B cell (primary cell): Measurements from ENCODE around the gene AGXT. TPM values are rescaled to one million over a fixed set of nuclear protein-coding genes. Genes with fewer than 3 reads are reported as not detected.

Source experiments
- ATAC-seq: fragments of 200-7000 bp; cut with Tn5 transposase; one replicate; pipeline ENCODE4 v1.10.0; 2021; ENCODE audit warnings: low read depth, mild to moderate bottlenecking, moderate number of reproducible peaks, moderate library complexity
- CTCF ChIA-PET: fragments of 350-600 bp; sonication (Branson Sonifier 250); formaldehyde crosslinking; loops from one replicate; lab custom pipeline; 2021; ENCODE audit warnings: antibody characterized with exemption, inconsistent platforms; lab: Charles Lee
- POLR2A ChIA-PET: fragments of 350-600 bp; sonication (Branson Sonifier 250); formaldehyde crosslinking; loops from one replicate; lab custom pipeline; 2021; ENCODE audit warnings: antibody characterized with exemption; lab: Charles Lee
- DNase-seq: peaks from one replicate; pipeline ENCODE4 v3.0.0; 2013
- H2AFZ ChIP-seq: 2 replicates; pipeline ENCODE4 v1.6.1; 2012; ENCODE audit warnings: mild to moderate bottlenecking, low read depth, low read length; ENCODE audit not compliant: insufficient read depth, poor library complexity, severe bottlenecking
- H3K27ac ChIP-seq, 2 donors: 1 replicate in 1 of 2; 2 replicates in 1 of 2; pipeline ENCODE4 v1.5.1; 2012 to 2013; ENCODE audit warnings: low read length in 2 of 2, mild to moderate bottlenecking in 2 of 2, moderate library complexity in 1 of 2
- H3K27me3 ChIP-seq, 4 experiments: fragments of 200-600 bp in 1 of 4; sonication (generic) in 1 of 4; replicated peaks in 1 of 4; 1 replicate in 2 of 4; 2 replicates in 2 of 4; pipeline versions ENCODE4 v1.6.1 to v1.7.0; 2013 to 2016; ENCODE audit warnings: low read length in 3 of 4, mild to moderate bottlenecking in 2 of 4, mixed read lengths in 1 of 4, moderate library complexity in 1 of 4; ENCODE audit not compliant: insufficient read depth in 4 of 4, control insufficient read depth in 3 of 4; ENCODE audit errors: control extremely low read depth in 1 of 4
- H3K36me3 ChIP-seq, 2 experiments: replicated peaks in 1 of 2; 1 replicate in 1 of 2; 2 replicates in 1 of 2; pipeline versions ENCODE4 v1.6.1 to v1.7.1; 2013; ENCODE audit warnings: low read length in 1 of 2; ENCODE audit not compliant: insufficient read depth in 2 of 2, control insufficient read depth in 1 of 2; ENCODE audit errors: control extremely low read depth in 1 of 2, extremely low read depth in 1 of 2
- H3K4me1 ChIP-seq, 2 donors: fragments of 200-600 bp in 1 of 2; sonication (generic) in 1 of 2; 1 replicate in 1 of 2; 2 replicates in 1 of 2; pipeline versions ENCODE4 v1.5.1 to v1.6.1; 2013 to 2017; ENCODE audit warnings: low read length in 2 of 2; ENCODE audit not compliant: control insufficient read depth in 2 of 2, insufficient read depth in 2 of 2
- H3K4me2 ChIP-seq: replicated peaks from 2 replicates; pipeline ENCODE3; 2012; ENCODE audit warnings: mild to moderate bottlenecking, low read depth, low read length; ENCODE audit not compliant: poor library complexity, severe bottlenecking
- H3K4me3 ChIP-seq, 5 experiments: fragments of 200-600 bp in 1 of 5; sonication (generic) in 1 of 5; 1 replicate in 3 of 5; 2 replicates in 2 of 5; pipeline versions ENCODE4 v1.5.1 to v1.7.0; 2011 to 2016; ENCODE audit warnings: low read length in 4 of 5, mild to moderate bottlenecking in 4 of 5, low read depth in 2 of 5, control low read depth in 1 of 5, moderate library complexity in 1 of 5; ENCODE audit not compliant: insufficient read depth in 1 of 5; ENCODE audit errors: control extremely low read depth in 1 of 5, extremely low read depth in 1 of 5
- H3K79me2 ChIP-seq: fragments of 200-600 bp; sonication (generic); one replicate; pipeline ENCODE4 v1.6.0; 2016; ENCODE audit warnings: low read length; ENCODE audit not compliant: control insufficient read depth, insufficient read depth
- H3K9ac ChIP-seq: fragments of 200-600 bp; sonication (generic); 2 replicates; pipeline ENCODE4 v1.6.1; 2017; ENCODE audit warnings: mild to moderate bottlenecking, low read length, moderate library complexity
- H3K9me3 ChIP-seq, 3 donors: one replicate each; pipeline versions ENCODE4 v1.6.1 to v1.7.1; 2013; ENCODE audit warnings: low read length in 2 of 3; ENCODE audit not compliant: control insufficient read depth in 2 of 3, insufficient read depth in 1 of 3; ENCODE audit errors: control extremely low read depth in 1 of 3
- H4K20me1 ChIP-seq: 2 replicates; pipeline ENCODE4 v1.6.0; 2012; ENCODE audit warnings: mild to moderate bottlenecking, low read length; ENCODE audit not compliant: insufficient read depth, control insufficient read depth, poor library complexity, severe bottlenecking
- H3K27ac Mint-ChIP-seq: one replicate; pipeline ENCODE4 v1.8.0; 2021; ENCODE audit warnings: mixed read lengths
- H3K27me3 Mint-ChIP-seq: one replicate; pipeline ENCODE4 v1.8.0; 2021; ENCODE audit warnings: mixed read lengths
- H3K4me1 Mint-ChIP-seq: one replicate; pipeline ENCODE4 v1.8.0; 2021; ENCODE audit warnings: mixed read lengths
- H3K4me3 Mint-ChIP-seq: one replicate; pipeline ENCODE4 v1.8.0; 2021; ENCODE audit warnings: mixed read lengths
- H3K9me3 Mint-ChIP-seq: one replicate; pipeline ENCODE4 v1.8.0; 2022; ENCODE audit warnings: mixed read lengths; ENCODE audit not compliant: insufficient read depth
- CTCF ChIP-seq: fragments of 200-600 bp; IDR thresholded peaks from one replicate; pipeline ENCODE4 v1.8.0; 2022; ENCODE audit warnings: antibody characterized with exemption, mild to moderate bottlenecking
- EZH2 ChIP-seq: IDR thresholded peaks from 2 replicates; pipeline ENCODE4 v1.6.1; 2012; ENCODE audit warnings: borderline replicate concordance, low read depth, mild to moderate bottlenecking, moderate library complexity, low read length; ENCODE audit not compliant: insufficient read depth, poor library complexity, severe bottlenecking
- WGBS: methylation state at CpG from one replicate; pipeline ENCODE4 v1.1.5; 2013; ENCODE audit warnings: missing lambda C conversion rate; ENCODE audit not compliant: insufficient coverage; 5-methylcytosine and 5-hydroxymethylcytosine counted together
- intact Hi-C: fragments of 100-400 bp; cut with micrococcal nuclease; formaldehyde crosslinking; loops from one replicate; pipeline ENCODE4 v1.10.0; 2022
- polyA plus RNA-seq: library from polyadenylated mRNA; depleted of rRNA; stranded (reverse); fragments of >200 nt; gene quantifications from 2 replicates; pipeline ENCODE4 v1.2.3, GENCODE V29; 2012
- total RNA-seq, 2 donors: library from RNA; stranded (reverse); fragments of 120-200 nt in 1 of 2; gene quantifications; 1 replicate in 1 of 2; 2 replicates in 1 of 2; pipeline versions ENCODE4 v1.2.3 to v1.2.4, GENCODE V29; 2013 to 2022

AGXT gene
- total and polyA plus RNA-seq, 2 donors (not counting 1 experiment from before 2014, with no cell fraction given), result not detected

DNA sequence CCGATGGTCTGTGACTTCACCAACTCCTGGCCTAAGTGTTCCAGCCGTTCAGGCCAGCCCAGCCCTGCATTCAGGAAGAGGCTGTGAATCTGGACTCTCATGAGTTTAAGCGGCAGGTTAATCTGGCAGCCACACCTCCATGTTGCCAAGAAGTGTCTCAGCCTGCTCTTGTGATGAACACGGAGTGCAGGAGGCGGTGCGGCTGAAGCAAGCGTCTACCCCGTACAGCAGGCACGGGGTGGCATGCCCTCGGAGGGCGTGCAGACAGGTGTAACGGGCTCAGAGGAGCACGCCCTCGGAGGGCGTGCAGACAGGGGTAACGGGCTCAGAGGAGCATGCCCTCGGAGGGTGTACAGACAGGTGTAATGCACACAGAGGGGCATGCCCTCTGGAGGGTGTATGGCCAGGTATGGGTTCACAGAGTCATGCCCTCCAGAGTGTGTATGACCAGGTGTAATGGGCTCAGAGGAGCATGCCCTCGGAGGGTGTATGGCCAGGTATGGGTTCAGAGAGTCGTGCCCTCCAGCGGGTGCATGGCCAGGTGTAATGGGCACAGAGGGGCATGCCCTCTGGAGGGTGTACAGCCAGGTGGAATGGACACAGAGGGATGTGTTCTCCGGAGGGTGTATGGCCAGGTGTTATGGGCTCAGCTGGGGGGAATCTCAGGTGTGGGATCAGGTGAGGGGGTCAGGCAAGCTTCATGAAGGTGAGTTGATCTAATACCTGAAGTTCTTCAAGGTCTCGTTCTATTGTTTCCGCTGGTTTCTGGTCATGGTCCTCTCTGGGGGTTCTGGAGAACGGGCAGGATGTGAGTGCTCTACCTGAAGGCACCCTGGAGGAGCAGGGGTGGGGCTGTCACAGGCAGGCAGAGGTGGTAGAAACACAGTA lies 60.1 kb downstream of the AGXT start:
- no peak overlapping the region for H3K4me2 ChIP-seq
- CTCF ChIA-PET, result no interaction called here
- DNase-seq, result no peak
- no peaks in the 10 kb centered on the region for H4K20me1 ChIP-seq
- peaks cover 8% of the 10 kb centered on the region for H3K27me3 Mint-ChIP-seq
- no peak overlapping the region for H2AFZ ChIP-seq
- no peak overlapping the region for H3K4me3 ChIP-seq
- no peaks in the 10 kb centered on the region for H3K79me2 ChIP-seq
- no peak overlapping the region for H3K27ac Mint-ChIP-seq
- no peaks in the 10 kb centered on the region for H3K36me3 ChIP-seq
- no peak overlapping the region for H3K27ac ChIP-seq
- WGBS, result 92% methylated on average over 24 of the region's 24 CpGs
- POLR2A ChIA-PET, result no interaction called here
- no peak overlapping the region for H3K4me3 Mint-ChIP-seq
- H3K4me1 ChIP-seq, result no peaks in the 10 kb centered on the region
- no peak for ATAC-seq
- H3K9me3 ChIP-seq, result peaks cover 0 to 3% (median 0%) of the 10 kb centered on the region in 3 donors
- no peaks in the 10 kb centered on the region for H3K27me3 ChIP-seq
- no peaks in the 10 kb centered on the region for H3K9me3 Mint-ChIP-seq
- intact Hi-C loops, result no loop called here
- no peak for TF ChIP-seq EZH2
- TF ChIP-seq CTCF, result no peak
- no peaks in the 10 kb centered on the region for H3K4me1 Mint-ChIP-seq
- no peak overlapping the region for H3K9ac ChIP-seq

GRCh38 chr2:240929364-240930095 lies 60.9 kb downstream of the AGXT start:
- Histone ChIP-seq H3K79me2 (no peaks in the 10 kb centered on the region), H3K9ac (no peak overlapping the region), H3K36me3 (no peaks in the 10 kb centered on the region), H3K27me3 (no peaks in the 10 kb centered on the region), H4K20me1 (no peaks in the 10 kb centered on the region), H3K4me1 (no peaks in the 10 kb centered on the region), H3K4me3 (no peak overlapping the region), H3K4me2 (no peak overlapping the region), H2AFZ (no peak overlapping the region), H3K9me3 (peaks cover 0 to 3% (median 0%) of the 10 kb centered on the region in 3 donors), H3K27ac (no peak overlapping the region)
- Mint-ChIP-seq H3K4me3 (no peak overlapping the region), H3K27ac (no peak overlapping the region), H3K4me1 (no peaks in the 10 kb centered on the region), H3K9me3 (no peaks in the 10 kb centered on the region), H3K27me3 (peaks cover 8% of the 10 kb centered on the region)
- 87% methylated on average over 7 of the region's 10 CpGs for WGBS
- intact Hi-C loops, result no loop called here
- DNase-seq (no peak), ATAC-seq (no peak)
- POLR2A ChIA-PET, result no interaction called here
- CTCF ChIA-PET, result no interaction called here
- TF ChIP-seq CTCF (no peak), EZH2 (no peak)
